Measurements from ENCODE around the gene GPR18.

DNA sequence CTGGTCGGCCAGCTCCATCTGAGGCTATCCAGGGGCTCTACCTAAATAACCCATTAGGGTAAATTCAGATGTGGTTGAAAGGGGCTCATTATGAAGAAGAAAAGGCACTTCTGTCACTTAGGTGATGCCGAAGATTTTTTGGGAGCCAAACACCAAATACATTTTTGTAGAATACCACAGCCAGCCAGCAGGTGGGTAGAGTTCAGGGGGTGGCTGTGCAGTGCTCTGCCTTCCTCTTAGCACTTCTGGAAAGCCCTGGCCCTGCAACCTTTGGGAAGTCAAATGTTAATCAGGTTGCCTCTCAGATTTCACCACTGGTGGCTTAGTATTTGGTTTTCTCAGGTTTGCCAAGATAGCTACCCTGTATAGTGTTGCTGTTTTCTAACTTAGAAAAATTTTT lies 18.5 kb upstream of the GPR18 start:
- TF ChIP-seq, protein P1, sequence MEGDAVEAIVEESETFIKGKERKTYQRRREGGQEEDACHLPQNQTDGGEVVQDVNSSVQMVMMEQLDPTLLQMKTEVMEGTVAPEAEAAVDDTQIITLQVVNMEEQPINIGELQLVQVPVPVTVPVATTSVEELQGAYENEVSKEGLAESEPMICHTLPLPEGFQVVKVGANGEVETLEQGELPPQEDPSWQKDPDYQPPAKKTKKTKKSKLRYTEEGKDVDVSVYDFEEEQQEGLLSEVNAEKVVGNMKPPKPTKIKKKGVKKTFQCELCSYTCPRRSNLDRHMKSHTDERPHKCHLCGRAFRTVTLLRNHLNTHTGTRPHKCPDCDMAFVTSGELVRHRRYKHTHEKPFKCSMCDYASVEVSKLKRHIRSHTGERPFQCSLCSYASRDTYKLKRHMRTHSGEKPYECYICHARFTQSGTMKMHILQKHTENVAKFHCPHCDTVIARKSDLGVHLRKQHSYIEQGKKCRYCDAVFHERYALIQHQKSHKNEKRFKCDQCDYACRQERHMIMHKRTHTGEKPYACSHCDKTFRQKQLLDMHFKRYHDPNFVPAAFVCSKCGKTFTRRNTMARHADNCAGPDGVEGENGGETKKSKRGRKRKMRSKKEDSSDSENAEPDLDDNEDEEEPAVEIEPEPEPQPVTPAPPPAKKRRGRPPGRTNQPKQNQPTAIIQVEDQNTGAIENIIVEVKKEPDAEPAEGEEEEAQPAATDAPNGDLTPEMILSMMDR (IDR thresholded peaks at IDR 0.05; ENCODE audit: insufficient read depth, low read length): no peak
- TF ChIP-seq, protein P2, sequence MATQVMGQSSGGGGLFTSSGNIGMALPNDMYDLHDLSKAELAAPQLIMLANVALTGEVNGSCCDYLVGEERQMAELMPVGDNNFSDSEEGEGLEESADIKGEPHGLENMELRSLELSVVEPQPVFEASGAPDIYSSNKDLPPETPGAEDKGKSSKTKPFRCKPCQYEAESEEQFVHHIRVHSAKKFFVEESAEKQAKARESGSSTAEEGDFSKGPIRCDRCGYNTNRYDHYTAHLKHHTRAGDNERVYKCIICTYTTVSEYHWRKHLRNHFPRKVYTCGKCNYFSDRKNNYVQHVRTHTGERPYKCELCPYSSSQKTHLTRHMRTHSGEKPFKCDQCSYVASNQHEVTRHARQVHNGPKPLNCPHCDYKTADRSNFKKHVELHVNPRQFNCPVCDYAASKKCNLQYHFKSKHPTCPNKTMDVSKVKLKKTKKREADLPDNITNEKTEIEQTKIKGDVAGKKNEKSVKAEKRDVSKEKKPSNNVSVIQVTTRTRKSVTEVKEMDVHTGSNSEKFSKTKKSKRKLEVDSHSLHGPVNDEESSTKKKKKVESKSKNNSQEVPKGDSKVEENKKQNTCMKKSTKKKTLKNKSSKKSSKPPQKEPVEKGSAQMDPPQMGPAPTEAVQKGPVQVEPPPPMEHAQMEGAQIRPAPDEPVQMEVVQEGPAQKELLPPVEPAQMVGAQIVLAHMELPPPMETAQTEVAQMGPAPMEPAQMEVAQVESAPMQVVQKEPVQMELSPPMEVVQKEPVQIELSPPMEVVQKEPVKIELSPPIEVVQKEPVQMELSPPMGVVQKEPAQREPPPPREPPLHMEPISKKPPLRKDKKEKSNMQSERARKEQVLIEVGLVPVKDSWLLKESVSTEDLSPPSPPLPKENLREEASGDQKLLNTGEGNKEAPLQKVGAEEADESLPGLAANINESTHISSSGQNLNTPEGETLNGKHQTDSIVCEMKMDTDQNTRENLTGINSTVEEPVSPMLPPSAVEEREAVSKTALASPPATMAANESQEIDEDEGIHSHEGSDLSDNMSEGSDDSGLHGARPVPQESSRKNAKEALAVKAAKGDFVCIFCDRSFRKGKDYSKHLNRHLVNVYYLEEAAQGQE (IDR thresholded peaks at IDR 0.05; ENCODE audit: insufficient replicate concordance, low read depth): no peak
- no peak for TF ChIP-seq GABPA (IDR thresholded peaks at IDR 0.05; ENCODE audit: low read depth)
- no peak for TF ChIP-seq POLR2AphosphoS5 (IDR thresholded peaks at IDR 0.05; ENCODE audit: low read depth)
